Lung (tissue), 12 donors: Measurements from ENCODE around the gene SEC14L6. TPM values are rescaled to one million over a fixed set of nuclear protein-coding genes. Genes with fewer than 3 reads are reported as not detected.

Experiments used
- ATAC-seq: fragments of 200-7000 bp; cut with Tn5 transposase; one replicate; pipeline ENCODE4 v1.9.1; 2020; ENCODE audit warnings: moderate number of reproducible peaks; ENCODE audit not compliant: insufficient read depth, low FRiP score
- DNase-seq, 3 donors: peaks; one replicate each; pipeline ENCODE4 v3.0.0-alpha.2; 2013 to 2017
- H3K27ac ChIP-seq, 2 donors: one replicate each; pipeline ENCODE4 v1.5.1; 2013; ENCODE audit warnings: mild to moderate bottlenecking in 2 of 2, moderate library complexity in 2 of 2, control low read depth in 1 of 2, inconsistent platforms in 1 of 2, low read depth in 1 of 2, low read length in 1 of 2
- H3K27me3 ChIP-seq, 3 donors: one replicate each; pipeline ENCODE4 v1.5.1; 2013; ENCODE audit warnings: low read length in 2 of 3; ENCODE audit not compliant: control insufficient read depth in 3 of 3, insufficient read depth in 3 of 3
- H3K36me3 ChIP-seq, 4 donors: one replicate each; pipeline ENCODE4 v1.5.1; 2013; ENCODE audit warnings: low read length in 4 of 4, mild to moderate bottlenecking in 1 of 4, moderate library complexity in 1 of 4; ENCODE audit not compliant: control insufficient read depth in 4 of 4, insufficient read depth in 4 of 4
- H3K4me1 ChIP-seq, 5 donors: one replicate each; pipeline ENCODE4 v1.5.1; 2013; ENCODE audit warnings: low read length in 5 of 5, mild to moderate bottlenecking in 2 of 5, moderate library complexity in 1 of 5; ENCODE audit not compliant: control insufficient read depth in 5 of 5, insufficient read depth in 5 of 5
- H3K4me3 ChIP-seq: one replicate; pipeline ENCODE4 v1.5.1; 2013; ENCODE audit warnings: mild to moderate bottlenecking, control low read depth, moderate library complexity
- H3K9ac ChIP-seq, 2 donors: one replicate each; pipeline ENCODE4 v1.5.1; 2013; ENCODE audit warnings: low read length in 2 of 2, control low read depth in 1 of 2; ENCODE audit not compliant: insufficient read depth in 1 of 2
- H3K9me3 ChIP-seq, 4 donors: one replicate each; pipeline ENCODE4 v1.5.1; 2013; ENCODE audit warnings: low read length in 3 of 4, mild to moderate bottlenecking in 1 of 4, moderate library complexity in 1 of 4; ENCODE audit not compliant: control insufficient read depth in 4 of 4, insufficient read depth in 3 of 4
- WGBS, 2 donors: extraction: QIAGEN DNeasy Blood & Tissue Kit; methylation state at CpG; one replicate each; pipeline ENCODE4 v1.1.7; 2013; 5-methylcytosine and 5-hydroxymethylcytosine counted together
- polyA plus RNA-seq, 2 donors: library from polyadenylated mRNA; stranded (reverse); fragments of 200-250 nt; gene quantifications; one replicate each; pipeline ENCODE4 v1.2.1, GENCODE V29; 2013
- total RNA-seq, 2 donors: library from RNA; depleted of rRNA in 1 of 2; stranded (reverse); fragments of >200 nt in 1 of 2; gene quantifications; one replicate each; pipeline ENCODE4 v1.2.1, GENCODE V29; 2014 to 2021
- TF ChIP-seq, protein P1 (sequence below): IDR thresholded peaks from 2 replicates; pipeline ENCODE4 v1.5.1; 2012; ENCODE audit warnings: mild to moderate bottlenecking; ENCODE audit errors: control extremely low read depth, extremely low read depth
- donor health status: control.
- donor health status: control.
- donor health status: Bipolar disorder and iron deficiency.
- donor health status: healthy.
- donor health status: DM: yes; HTN: yes; CAD: no.

SEC14L6 gene
- total and polyA plus RNA-seq, 4 donors, result 0.61 to 12.4 (median 3.6) TPM

- peaks cover 0 to 3% (median 0%) of the 10 kb centered on the region in 4 donors for H3K9me3 ChIP-seq
- H3K27ac ChIP-seq, result no peak overlapping the region
- TF ChIP-seq, protein P1, sequence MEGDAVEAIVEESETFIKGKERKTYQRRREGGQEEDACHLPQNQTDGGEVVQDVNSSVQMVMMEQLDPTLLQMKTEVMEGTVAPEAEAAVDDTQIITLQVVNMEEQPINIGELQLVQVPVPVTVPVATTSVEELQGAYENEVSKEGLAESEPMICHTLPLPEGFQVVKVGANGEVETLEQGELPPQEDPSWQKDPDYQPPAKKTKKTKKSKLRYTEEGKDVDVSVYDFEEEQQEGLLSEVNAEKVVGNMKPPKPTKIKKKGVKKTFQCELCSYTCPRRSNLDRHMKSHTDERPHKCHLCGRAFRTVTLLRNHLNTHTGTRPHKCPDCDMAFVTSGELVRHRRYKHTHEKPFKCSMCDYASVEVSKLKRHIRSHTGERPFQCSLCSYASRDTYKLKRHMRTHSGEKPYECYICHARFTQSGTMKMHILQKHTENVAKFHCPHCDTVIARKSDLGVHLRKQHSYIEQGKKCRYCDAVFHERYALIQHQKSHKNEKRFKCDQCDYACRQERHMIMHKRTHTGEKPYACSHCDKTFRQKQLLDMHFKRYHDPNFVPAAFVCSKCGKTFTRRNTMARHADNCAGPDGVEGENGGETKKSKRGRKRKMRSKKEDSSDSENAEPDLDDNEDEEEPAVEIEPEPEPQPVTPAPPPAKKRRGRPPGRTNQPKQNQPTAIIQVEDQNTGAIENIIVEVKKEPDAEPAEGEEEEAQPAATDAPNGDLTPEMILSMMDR, result no peak
- H3K27me3 ChIP-seq, result no peaks in the 10 kb centered on the region
- no peak overlapping the region for H3K9ac ChIP-seq
- DNase-seq (no peak), ATAC-seq (no peak)
- no peak overlapping the region for H3K4me3 ChIP-seq
- H3K36me3 ChIP-seq, result no peaks in the 10 kb centered on the region
- no peaks in the 10 kb centered on the region for H3K4me1 ChIP-seq
- 85 to 89% methylated on average over 8 of the region's 8 CpGs for WGBS, 2 donors
Measured at GRCh38 chr22:30523646-30524489, 22.7 kb downstream of the SEC14L6 start.

GRCh38 chr22:30521368-30522156 is 25.0 kb downstream of the SEC14L6 start:
- Histone ChIP-seq H3K27me3 (no peaks in the 10 kb centered on the region), H3K9ac (no peak overlapping the region), H3K36me3 (no peaks in the 10 kb centered on the region), H3K27ac (no peak overlapping the region), H3K9me3 (peaks cover 0 to 3% (median 0%) of the 10 kb centered on the region in 4 donors), H3K4me1 (no peaks in the 10 kb centered on the region), H3K4me3 (no peak overlapping the region)
- TF ChIP-seq, protein P1, result no peak
- WGBS, 2 donors, result 74 to 89% methylated on average over 5 of the region's 5 CpGs
- ATAC-seq (no peak), DNase-seq (no peak)

- peaks cover 0 to 4% (median 0%) of the 10 kb centered on the region in 4 donors for H3K9me3 ChIP-seq
- H3K27ac ChIP-seq, result no peak overlapping the region
- peaks cover 0 to 3% (median 0%) of the 10 kb centered on the region in 5 donors for H3K4me1 ChIP-seq
- no peaks in the 10 kb centered on the region for H3K36me3 ChIP-seq
- ATAC-seq (no peak), DNase-seq (no peak)
- H3K27me3 ChIP-seq, result no peaks in the 10 kb centered on the region
- H3K4me3 ChIP-seq, result no peak overlapping the region
- H3K9ac ChIP-seq, result no peak overlapping the region
- TF ChIP-seq, protein P1, result no peak
- WGBS, 2 donors, result 85 to 88% methylated on average over 7 of the region's 7 CpGs
Measured at GRCh38 chr22:30519842-30520425, 26.6 kb downstream of the SEC14L6 start.
